ENCODE data around the gene SLC25A44.

SLC25A44 gene

DNA sequence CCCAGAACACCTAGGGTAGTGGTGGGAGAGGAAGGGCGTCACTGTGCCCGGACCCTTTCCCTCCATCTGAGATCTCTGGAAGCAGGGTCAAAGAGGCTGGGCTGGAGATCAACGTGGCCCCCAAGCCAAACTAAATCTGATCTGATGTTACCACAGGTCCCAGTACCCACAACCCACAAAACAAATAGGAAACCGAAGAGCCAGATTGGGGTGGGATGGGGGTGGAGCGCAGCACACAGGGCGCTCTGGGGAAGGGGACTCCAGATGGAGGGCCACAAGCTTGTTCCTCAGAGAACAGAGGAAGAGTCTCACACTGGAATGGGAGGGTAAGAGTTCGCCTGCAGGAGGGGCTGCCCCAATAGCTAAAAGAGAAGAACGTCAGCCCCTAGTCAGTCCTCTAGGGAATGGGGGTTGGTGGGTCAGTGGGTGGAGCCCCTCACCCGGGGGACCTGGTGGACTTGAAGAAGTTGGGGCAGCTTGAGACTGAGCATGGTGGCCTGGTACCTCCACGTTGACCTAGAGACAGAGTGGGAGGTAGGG is 52.4 kb downstream of the SLC25A44 start:
- no peak overlapping the region for H3K4me3 ChIP-seq (replicated peaks; ENCODE audit: low read depth, low read length)
- DNase-seq (ENCODE audit: extremely low read depth, low read depth) = no peak
- TF ChIP-seq, protein P1, sequence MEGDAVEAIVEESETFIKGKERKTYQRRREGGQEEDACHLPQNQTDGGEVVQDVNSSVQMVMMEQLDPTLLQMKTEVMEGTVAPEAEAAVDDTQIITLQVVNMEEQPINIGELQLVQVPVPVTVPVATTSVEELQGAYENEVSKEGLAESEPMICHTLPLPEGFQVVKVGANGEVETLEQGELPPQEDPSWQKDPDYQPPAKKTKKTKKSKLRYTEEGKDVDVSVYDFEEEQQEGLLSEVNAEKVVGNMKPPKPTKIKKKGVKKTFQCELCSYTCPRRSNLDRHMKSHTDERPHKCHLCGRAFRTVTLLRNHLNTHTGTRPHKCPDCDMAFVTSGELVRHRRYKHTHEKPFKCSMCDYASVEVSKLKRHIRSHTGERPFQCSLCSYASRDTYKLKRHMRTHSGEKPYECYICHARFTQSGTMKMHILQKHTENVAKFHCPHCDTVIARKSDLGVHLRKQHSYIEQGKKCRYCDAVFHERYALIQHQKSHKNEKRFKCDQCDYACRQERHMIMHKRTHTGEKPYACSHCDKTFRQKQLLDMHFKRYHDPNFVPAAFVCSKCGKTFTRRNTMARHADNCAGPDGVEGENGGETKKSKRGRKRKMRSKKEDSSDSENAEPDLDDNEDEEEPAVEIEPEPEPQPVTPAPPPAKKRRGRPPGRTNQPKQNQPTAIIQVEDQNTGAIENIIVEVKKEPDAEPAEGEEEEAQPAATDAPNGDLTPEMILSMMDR (IDR thresholded peaks at IDR 0.05; ENCODE audit: low read depth, low read length, missing control alignments) = no peak

DNA sequence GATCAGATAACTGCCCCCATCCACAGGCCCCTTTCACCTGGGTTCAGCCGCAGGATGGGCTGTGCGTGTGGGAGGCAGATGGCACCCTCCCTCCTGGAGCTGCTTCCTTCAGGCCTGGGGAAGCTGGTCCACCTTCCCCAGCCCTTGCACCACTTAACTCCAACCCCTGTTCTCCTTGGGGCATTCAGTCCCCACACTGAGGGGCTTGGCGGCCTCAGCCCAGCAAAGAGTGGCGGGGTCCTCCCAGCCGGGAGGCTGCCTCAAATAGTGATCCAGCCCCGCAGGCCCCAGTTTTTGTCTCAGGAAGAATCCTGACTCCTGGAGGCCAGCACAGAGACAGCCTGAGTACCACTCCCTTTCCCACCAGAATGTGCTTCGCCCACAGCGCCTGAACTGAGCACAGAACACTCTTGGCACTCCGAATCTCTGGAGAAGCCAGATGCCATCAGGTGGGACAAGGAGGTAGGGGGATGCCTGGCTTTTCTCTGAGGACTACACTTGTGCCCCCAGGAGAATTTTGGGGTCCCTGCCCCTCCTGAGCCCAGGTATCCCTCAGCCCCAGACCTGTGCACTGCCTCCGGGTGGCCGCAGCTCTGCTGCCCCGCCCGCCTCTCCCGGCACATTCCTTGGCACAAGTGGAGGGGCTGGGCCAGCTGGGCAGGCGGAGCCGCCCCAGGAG is 53.0 kb downstream of the SLC25A44 start:
- TF ChIP-seq, protein P1 (IDR thresholded peaks at IDR 0.05; ENCODE audit: low read depth, low read length, missing control alignments) = no peak
- H3K4me3 ChIP-seq (replicated peaks; ENCODE audit: low read depth, low read length) = no peak overlapping the region
- no peak for DNase-seq (ENCODE audit: extremely low read depth, low read depth)

DNA sequence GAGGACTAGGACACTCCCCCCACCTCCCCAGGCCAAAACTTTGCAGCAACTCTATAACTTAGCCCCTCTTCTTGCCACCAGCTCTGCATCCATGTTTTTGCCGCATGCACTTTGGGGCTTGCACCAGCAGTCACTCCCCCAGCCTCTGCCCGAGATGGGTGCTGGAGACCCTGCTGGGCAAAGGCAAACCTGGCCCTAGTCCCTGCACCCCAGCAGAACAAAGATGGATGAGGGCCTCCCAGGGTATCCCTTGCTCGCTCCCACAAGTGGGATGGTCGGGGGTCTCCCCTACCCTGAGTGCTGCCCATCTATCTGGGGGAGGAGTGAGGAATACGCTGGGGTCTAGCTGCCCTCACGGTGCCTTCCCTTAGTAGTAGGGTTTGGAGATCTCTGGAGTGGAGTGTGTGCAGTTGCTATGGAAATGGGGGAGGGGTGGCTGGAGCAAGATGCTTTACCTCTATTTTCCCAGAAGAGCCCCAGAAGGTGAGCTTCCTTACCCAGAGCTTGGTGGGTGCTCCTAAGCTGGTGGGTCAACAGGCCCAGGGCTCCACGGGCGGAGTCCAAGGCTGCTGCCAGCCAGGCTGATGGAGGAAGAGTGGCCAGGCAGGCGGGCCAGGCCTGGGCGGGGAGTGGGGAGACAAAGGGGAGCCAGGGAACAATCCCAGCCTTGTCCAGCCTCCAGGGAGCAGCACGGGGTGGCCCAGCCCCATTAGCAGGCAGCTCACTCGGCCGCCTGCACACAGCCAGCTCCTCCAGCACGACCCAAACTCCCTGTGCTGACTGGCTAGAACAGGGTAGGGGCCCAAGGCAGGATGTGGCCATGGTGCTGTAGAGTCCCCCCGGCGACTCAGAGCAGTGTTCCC is 53.8 kb downstream of the SLC25A44 start, which contains the start of gene PAQR6:
Gene PAQR6, minus strand, starts transcription at position 597 of the 863 bp plus-strand sequence. CDS start 1,325 bp downstream, outside the sequence.
- DNase-seq (ENCODE audit: extremely low read depth, low read depth) = no peak
- TF ChIP-seq, protein P1 (IDR thresholded peaks at IDR 0.05; ENCODE audit: low read depth, low read length, missing control alignments) = no peak

DNA sequence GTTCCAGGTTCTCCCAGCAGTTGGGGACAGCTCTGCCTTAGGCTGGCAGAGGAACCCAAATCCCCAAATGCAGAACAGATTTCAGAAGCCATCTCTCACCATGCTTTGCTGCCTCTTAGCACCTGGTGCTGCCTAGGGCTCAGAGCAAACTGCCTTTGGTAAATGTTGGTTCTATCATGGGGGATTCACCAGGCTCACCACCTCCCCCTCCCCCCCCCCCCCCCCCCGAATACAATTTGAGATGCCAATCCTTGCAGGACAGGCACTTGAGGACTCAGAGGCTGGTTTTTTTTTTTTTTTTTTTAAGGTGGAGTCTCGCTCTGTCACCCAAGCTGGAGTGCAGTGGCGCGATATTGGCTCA is 54.4 kb downstream of the SLC25A44 start:
- TF ChIP-seq, protein P1 (IDR thresholded peaks at IDR 0.05; ENCODE audit: low read depth, low read length, missing control alignments) = no peak
- H3K4me3 ChIP-seq (replicated peaks; ENCODE audit: low read depth, low read length) = no peak overlapping the region
- no peak for DNase-seq (ENCODE audit: extremely low read depth, low read depth)

More for the DNA sequence above, 53.8 kb downstream of the SLC25A44 start, which contains the start of gene PAQR6:
- H3K4me3 ChIP-seq (replicated peaks; ENCODE audit: low read depth, low read length) = no peak within 1 kb of the TSS

DNA sequence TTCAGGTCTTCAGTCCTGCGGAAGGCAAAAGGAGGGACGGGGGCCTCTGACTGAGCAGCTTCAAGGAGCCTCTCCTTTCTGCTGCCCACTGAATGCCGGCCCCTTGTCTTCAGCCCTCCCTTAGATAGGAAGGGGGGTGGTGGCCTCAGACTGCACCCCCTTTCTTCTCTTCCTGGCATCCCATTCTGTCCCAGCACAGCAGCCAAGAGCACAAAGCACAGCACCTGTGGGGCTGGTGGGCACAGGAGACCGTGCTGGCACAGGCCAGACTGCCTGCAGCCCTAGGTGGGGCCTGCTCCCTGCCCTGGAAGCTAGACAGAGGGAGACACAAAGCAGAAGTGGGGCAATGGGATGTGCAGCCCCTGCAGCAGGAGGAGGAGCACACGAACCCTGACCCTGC is 55.7 kb downstream of the SLC25A44 start:
- TF ChIP-seq, protein P1 (IDR thresholded peaks at IDR 0.05; ENCODE audit: low read depth, low read length, missing control alignments) = no peak
- no peak for DNase-seq (ENCODE audit: extremely low read depth, low read depth)
- no peak overlapping the region for H3K4me3 ChIP-seq (replicated peaks; ENCODE audit: low read depth, low read length)

DNA sequence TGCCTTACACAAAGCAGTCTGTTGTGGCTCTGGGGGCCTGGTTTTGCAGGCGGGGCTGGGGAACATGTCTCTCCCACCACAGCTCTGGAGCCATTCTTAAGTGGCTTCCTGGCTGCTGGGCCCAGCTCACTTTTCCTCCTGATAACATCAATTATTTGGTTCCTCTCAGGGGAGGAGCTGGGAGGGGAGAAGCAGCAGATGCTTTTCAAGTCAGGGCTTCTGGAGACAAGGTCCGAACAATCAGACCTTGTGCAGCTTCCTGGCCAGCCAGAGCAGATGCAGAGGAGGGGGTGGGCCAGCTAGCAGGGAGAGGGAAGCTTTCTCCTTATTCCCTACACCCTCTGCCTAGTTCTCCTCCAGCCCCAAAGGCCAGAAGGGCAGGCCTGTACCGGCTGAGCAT is 57.6 kb downstream of the SLC25A44 start:
- H3K4me3 ChIP-seq (replicated peaks; ENCODE audit: low read depth, low read length) = no peak overlapping the region
- DNase-seq (ENCODE audit: extremely low read depth, low read depth) = no peak
- TF ChIP-seq, protein P1 (IDR thresholded peaks at IDR 0.05; ENCODE audit: low read depth, low read length, missing control alignments) = no peak

Measured in HFF-Myc (cell line).